Measurements from ENCODE around the gene ADAM22. TPM values are rescaled to one million over a fixed set of nuclear protein-coding genes. Genes with fewer than 3 reads are reported as not detected.

Gene ADAM22
- total and polyA plus RNA-seq, 10 of the 15 experiments (the other 5 are each of a cell fraction or from before 2014, with no cell fraction given): 1.4 to 24.5 (median 7.6) TPM

GRCh38 chr7:88172842-88173241 lies 238.8 kb downstream of the ADAM22 start:
- Histone ChIP-seq H3K4me3 (no peak overlapping the region), H4K20me1 (ENCODE audit: control insufficient read depth, insufficient read depth) (no peaks in the 10 kb centered on the region), H3K27me3 (replicated peaks in 1 of 2; ENCODE audit: control insufficient read depth in 2 of 2, insufficient read depth in 2 of 2, low read length in 1 of 2) (no peaks in the 10 kb centered on the region), H3K36me3 (ENCODE audit: control insufficient read depth in 2 of 2, insufficient read depth in 2 of 2, low read length in 1 of 2) (no peaks in the 10 kb centered on the region), H3K4me2 (ENCODE audit: control insufficient read depth, insufficient read depth) (no peak overlapping the region), H3K27ac (ENCODE audit: control insufficient read depth, insufficient read depth) (no peak overlapping the region), H3K9me3 (replicated peaks; ENCODE audit: control insufficient read depth, insufficient read depth, low read length) (no peaks in the 10 kb centered on the region), H3K9ac (ENCODE audit: control insufficient read depth, insufficient read depth, low read length) (no peak overlapping the region), H3K79me2 (ENCODE audit: control insufficient read depth, insufficient read depth, low read length) (no peaks in the 10 kb centered on the region), H3K4me1 (ENCODE audit: control insufficient read depth, insufficient read depth, low read length) (no peaks in the 10 kb centered on the region), H2AFZ (ENCODE audit: control insufficient read depth, low read depth, low read length) (no peak overlapping the region)
- POLR2A ChIA-PET: no interaction called here
- BruUV-seq (replicated peaks): no TSS peak
- FAIRE-seq (no peak), DNase-seq (ENCODE audit: low read depth, low spot score) (no peak), ATAC-seq (0 out of 3 replicates have a peak, but pooled peaks have one; percentile 42)
- WGBS (ENCODE audit: insufficient coverage, insufficient replicate concordance, low lambda C conversion rate, missing lambda C conversion rate): 83% methylated on average over 4 of the region's 4 CpGs
- no peak for TF ChIP-seq KAT2A (conservative IDR thresholded peaks at IDR 0.05; ENCODE audit: control insufficient read depth, low read depth, low read length)
- no peak for TF ChIP-seq PAX8 (IDR thresholded peaks at IDR 0.05)
- TF ChIP-seq SMC3 (IDR thresholded peaks at IDR 0.05; ENCODE audit: borderline replicate concordance, low read length): no peak
- no peak for TF ChIP-seq NBN (IDR thresholded peaks at IDR 0.05)
- no peak for TF ChIP-seq SPI1 (IDR thresholded peaks at IDR 0.05; ENCODE audit: borderline replicate concordance, insufficient read depth, low read depth, low read length)
- no peak for TF ChIP-seq IKZF2 (IDR thresholded peaks at IDR 0.05)
- TF ChIP-seq BMI1 (IDR thresholded peaks at IDR 0.05; ENCODE audit: borderline replicate concordance): no peak
- no peak for TF ChIP-seq E4F1 (IDR thresholded peaks at IDR 0.05; ENCODE audit: borderline replicate concordance, partially characterized antibody)
- no peak for TF ChIP-seq STAT1 (conservative IDR thresholded peaks at IDR 0.05)
- TF ChIP-seq MEF2B (IDR thresholded peaks at IDR 0.05; ENCODE audit: partially characterized antibody, poor library complexity, severe bottlenecking): no peak
- no peak for TF ChIP-seq IRF3 (IDR thresholded peaks at IDR 0.05)
- TF ChIP-seq FOXM1 (IDR thresholded peaks at IDR 0.05; ENCODE audit: low read depth, low read length): no peak
- no peak for TF ChIP-seq SMAD5 (IDR thresholded peaks at IDR 0.05; ENCODE audit: low read depth)
- TF ChIP-seq ZBTB40 (IDR thresholded peaks at IDR 0.05; ENCODE audit: borderline replicate concordance): no peak
- TF ChIP-seq WRNIP1 (IDR thresholded peaks at IDR 0.05; ENCODE audit: borderline replicate concordance, low read depth, low read length): no peak
- no peak for TF ChIP-seq ZNF24 (IDR thresholded peaks at IDR 0.05)
- SMC1A ChIA-PET (ENCODE audit: uncharacterized antibody, unreplicated experiment): no interaction called here
- intact Hi-C loops (cut with micrococcal nuclease; ENCODE audit: unreplicated experiment) (no loop called here), in situ Hi-C loops (cut with MboI) (no loop called here)
- CTCF ChIA-PET: interaction anchor here (1.0 kb wide), 1 partner anchor 61 kb away, joined by 3 read pairs; no protein-coding TSS in a partner anchor
- RAD21 ChIA-PET (ENCODE audit: unreplicated experiment): interaction anchor here (1.1 kb wide), 1 partner anchor 10 kb away, joined by 4 read pairs; no protein-coding TSS in a partner anchor

All from GM12878 (cell line).